HepG2 (cell line): Measurements from ENCODE around the gene CSNK1D.

ENCODE experiments used
- CBX1 ChIP-seq: IDR thresholded peaks from one replicate; pipeline ENCODE4 v1.6.1; 2016; ENCODE audit warnings: antibody characterized with exemption, low read depth
- CHD2 ChIP-seq: IDR thresholded peaks from 2 replicates; pipeline ENCODE4 v1.6.1; 2011; ENCODE audit warnings: low read depth, low read length, improper control_type of control experiment
- POLR2AphosphoS5 ChIP-seq: IDR thresholded peaks from 2 replicates; pipeline ENCODE4 v1.6.1; 2012; ENCODE audit warnings: low read depth, low read length
- PRDM10 ChIP-seq: sonication (generic); formaldehyde crosslinking; IDR thresholded peaks from 2 replicates; pipeline ENCODE4 v1.4.0; 2020; ENCODE audit warnings: low read depth, missing genetic modification reagents
- ZNF281 ChIP-seq: sonication (generic); formaldehyde crosslinking; IDR thresholded peaks from 2 replicates; pipeline ENCODE4 v1.4.0; 2020; ENCODE audit warnings: missing genetic modification reagents, borderline replicate concordance
- TF ChIP-seq, protein P1 (sequence below): sonication (generic); formaldehyde crosslinking; IDR thresholded peaks from 2 replicates; pipeline ENCODE4 v1.5.0; 2020; ENCODE audit warnings: mild to moderate bottlenecking, missing genetic modification reagents, moderate library complexity
- TF ChIP-seq, protein P2 (sequence below): sonication (generic); formaldehyde crosslinking; IDR thresholded peaks from 2 replicates; pipeline ENCODE4 v1.8.0; 2022; ENCODE audit warnings: mild to moderate bottlenecking, missing genetic modification reagents, moderate library complexity

DNA sequence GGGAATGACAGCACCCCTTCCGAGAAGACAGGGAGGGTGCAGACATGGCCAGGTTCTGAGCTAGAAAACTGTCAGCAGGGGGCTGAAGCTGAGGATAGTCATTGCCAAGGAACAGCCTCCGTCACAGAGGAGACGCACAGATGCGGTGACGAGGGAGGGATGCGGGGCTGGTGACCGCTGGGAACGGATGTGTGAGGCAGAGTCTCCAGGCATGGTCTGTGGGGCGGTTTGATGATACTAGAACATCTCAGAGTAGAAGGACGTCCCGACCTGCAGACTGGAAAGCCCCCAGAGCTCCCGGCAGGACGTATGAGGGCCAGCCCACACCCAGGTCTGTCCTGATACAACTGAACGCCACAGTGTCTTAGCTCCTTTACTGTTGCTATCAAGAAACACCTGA is 1.8 kb upstream of the CSNK1D start:
- TF ChIP-seq CHD2 = no peak
- TF ChIP-seq, protein P1, sequence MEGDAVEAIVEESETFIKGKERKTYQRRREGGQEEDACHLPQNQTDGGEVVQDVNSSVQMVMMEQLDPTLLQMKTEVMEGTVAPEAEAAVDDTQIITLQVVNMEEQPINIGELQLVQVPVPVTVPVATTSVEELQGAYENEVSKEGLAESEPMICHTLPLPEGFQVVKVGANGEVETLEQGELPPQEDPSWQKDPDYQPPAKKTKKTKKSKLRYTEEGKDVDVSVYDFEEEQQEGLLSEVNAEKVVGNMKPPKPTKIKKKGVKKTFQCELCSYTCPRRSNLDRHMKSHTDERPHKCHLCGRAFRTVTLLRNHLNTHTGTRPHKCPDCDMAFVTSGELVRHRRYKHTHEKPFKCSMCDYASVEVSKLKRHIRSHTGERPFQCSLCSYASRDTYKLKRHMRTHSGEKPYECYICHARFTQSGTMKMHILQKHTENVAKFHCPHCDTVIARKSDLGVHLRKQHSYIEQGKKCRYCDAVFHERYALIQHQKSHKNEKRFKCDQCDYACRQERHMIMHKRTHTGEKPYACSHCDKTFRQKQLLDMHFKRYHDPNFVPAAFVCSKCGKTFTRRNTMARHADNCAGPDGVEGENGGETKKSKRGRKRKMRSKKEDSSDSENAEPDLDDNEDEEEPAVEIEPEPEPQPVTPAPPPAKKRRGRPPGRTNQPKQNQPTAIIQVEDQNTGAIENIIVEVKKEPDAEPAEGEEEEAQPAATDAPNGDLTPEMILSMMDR (CRISPR knock-in tag) = no peak
- TF ChIP-seq ZNF281 (CRISPR knock-in tag) = no peak
- no peak for TF ChIP-seq CBX1
- no peak for TF ChIP-seq PRDM10 (CRISPR knock-in tag)
- TF ChIP-seq, protein P2, sequence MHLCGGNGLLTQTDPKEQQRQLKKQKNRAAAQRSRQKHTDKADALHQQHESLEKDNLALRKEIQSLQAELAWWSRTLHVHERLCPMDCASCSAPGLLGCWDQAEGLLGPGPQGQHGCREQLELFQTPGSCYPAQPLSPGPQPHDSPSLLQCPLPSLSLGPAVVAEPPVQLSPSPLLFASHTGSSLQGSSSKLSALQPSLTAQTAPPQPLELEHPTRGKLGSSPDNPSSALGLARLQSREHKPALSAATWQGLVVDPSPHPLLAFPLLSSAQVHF (CRISPR knock-in tag) = no peak
- no peak for TF ChIP-seq POLR2AphosphoS5
